SU-DHL-6 (cell line): Measurements from ENCODE around the gene SUMF1.
"Not testable (repeated sequence)": the region's sequence is repeated elsewhere in the genome, so short reads cannot be mapped to it uniquely, and the experiment has no call there.

Source experiments
- H2AFZ ChIP-seq: fragments of 200-600 bp; sonication (generic); 2 replicates; pipeline ENCODE4 v1.6.1; 2014; ENCODE audit warnings: low read depth, mild to moderate bottlenecking, moderate library complexity, mixed read lengths, antibody characterized with exemption, low read length; ENCODE audit not compliant: severe bottlenecking
- H3F3A ChIP-seq: fragments of 200-600 bp; shearing (Covaris generic); 2 replicates; pipeline ENCODE4 v1.6.0; 2016; ENCODE audit warnings: antibody characterized with exemption, mild to moderate bottlenecking; ENCODE audit not compliant: insufficient read depth
- H3K27ac ChIP-seq: fragments of 200-600 bp; sonication (generic); 2 replicates; pipeline ENCODE4 v1.5.1; 2016; ENCODE audit warnings: low read depth, mild to moderate bottlenecking, low read length, moderate library complexity, mixed read lengths
- H3K27me3 ChIP-seq: fragments of 200-600 bp; sonication (generic), shearing (Covaris generic); 2 replicates; pipeline ENCODE4 v1.6.0; 2014; ENCODE audit warnings: mild to moderate bottlenecking, low read length
- H3K36me3 ChIP-seq: fragments of 200-600 bp; sonication (generic); 2 replicates; pipeline ENCODE4 v1.6.1; 2014; ENCODE audit warnings: mild to moderate bottlenecking, low read length, mixed read lengths
- H3K4me2 ChIP-seq: fragments of 300-600, 200-600 bp; shearing (Covaris generic), sonication (generic); 2 replicates; pipeline ENCODE4 v1.6.0; 2014; ENCODE audit warnings: low read length, low read depth, mild to moderate bottlenecking; ENCODE audit not compliant: poor library complexity, severe bottlenecking
- H3K4me3 ChIP-seq: fragments of 200-600 bp; sonication (generic); 2 replicates; pipeline ENCODE4 v1.5.1; 2014; ENCODE audit warnings: antibody characterized with exemption, low read length, mild to moderate bottlenecking, mixed read lengths; ENCODE audit not compliant: insufficient read depth, poor library complexity, severe bottlenecking
- H3K79me2 ChIP-seq: fragments of 200-600 bp; sonication (generic); 2 replicates; pipeline ENCODE4 v1.6.1; 2014; ENCODE audit warnings: mild to moderate bottlenecking, low read length, moderate library complexity; ENCODE audit not compliant: insufficient read depth
- H3K9ac ChIP-seq: fragments of 200-600 bp; sonication (generic); 2 replicates; pipeline ENCODE4 v1.7.0; 2014; ENCODE audit warnings: mild to moderate bottlenecking, low read length
- H3K9me2 ChIP-seq: fragments of 200-600 bp; sonication (generic); replicated peaks from 2 replicates; pipeline ENCODE4 v1.6.1; 2014; ENCODE audit warnings: low read length; ENCODE audit not compliant: insufficient read depth
- H3K9me3 ChIP-seq: fragments of 200-600 bp; sonication (generic); 2 replicates; pipeline ENCODE4 v1.6.1; 2014; ENCODE audit warnings: low read length, mixed read lengths; ENCODE audit not compliant: insufficient read depth
- H4K20me1 ChIP-seq: fragments of 200-600 bp; sonication (generic); 2 replicates; pipeline ENCODE4 v1.6.1; 2014; ENCODE audit warnings: low read depth, mild to moderate bottlenecking, antibody characterized with exemption, low read length, moderate library complexity, mixed read lengths
- EZH2phosphoT487 ChIP-seq: fragments of 200-600 bp; sonication (generic), shearing (Covaris generic); conservative IDR thresholded peaks from 2 replicates; pipeline ENCODE4 v1.6.1; 2018; ENCODE audit warnings: mild to moderate bottlenecking, antibody characterized with exemption, low read length, moderate library complexity, mixed read lengths
- TF ChIP-seq, protein P1 (sequence below): fragments of 200-600 bp; sonication (generic); IDR thresholded peaks from one replicate; pipeline ENCODE4 v1.5.1; 2017; ENCODE audit warnings: antibody characterized with exemption, mild to moderate bottlenecking, low read length, moderate library complexity; ENCODE audit not compliant: insufficient read depth, poor library complexity, severe bottlenecking

The SUMF1 gene

GRCh38 chr3:4332574-4332973 is 134.5 kb downstream of the SUMF1 start:
- Histone ChIP-seq H3K9ac (no peak overlapping the region), H3K27me3 (no peaks in the 10 kb centered on the region), H3K79me2 (no peaks in the 10 kb centered on the region), H3K36me3 (no peaks in the 10 kb centered on the region), H2AFZ (no peak overlapping the region), H3K9me3 (peaks cover 16% of the 10 kb centered on the region; the same call in 1 of the 2 replicates), H3K4me3 (no peak overlapping the region), H4K20me1 (no peaks in the 10 kb centered on the region), H3K9me2 (no peaks in the 10 kb centered on the region), H3F3A (no peaks in the 10 kb centered on the region), H3K4me2 (no peak overlapping the region), H3K27ac (no peak overlapping the region)
- TF ChIP-seq, protein P1, sequence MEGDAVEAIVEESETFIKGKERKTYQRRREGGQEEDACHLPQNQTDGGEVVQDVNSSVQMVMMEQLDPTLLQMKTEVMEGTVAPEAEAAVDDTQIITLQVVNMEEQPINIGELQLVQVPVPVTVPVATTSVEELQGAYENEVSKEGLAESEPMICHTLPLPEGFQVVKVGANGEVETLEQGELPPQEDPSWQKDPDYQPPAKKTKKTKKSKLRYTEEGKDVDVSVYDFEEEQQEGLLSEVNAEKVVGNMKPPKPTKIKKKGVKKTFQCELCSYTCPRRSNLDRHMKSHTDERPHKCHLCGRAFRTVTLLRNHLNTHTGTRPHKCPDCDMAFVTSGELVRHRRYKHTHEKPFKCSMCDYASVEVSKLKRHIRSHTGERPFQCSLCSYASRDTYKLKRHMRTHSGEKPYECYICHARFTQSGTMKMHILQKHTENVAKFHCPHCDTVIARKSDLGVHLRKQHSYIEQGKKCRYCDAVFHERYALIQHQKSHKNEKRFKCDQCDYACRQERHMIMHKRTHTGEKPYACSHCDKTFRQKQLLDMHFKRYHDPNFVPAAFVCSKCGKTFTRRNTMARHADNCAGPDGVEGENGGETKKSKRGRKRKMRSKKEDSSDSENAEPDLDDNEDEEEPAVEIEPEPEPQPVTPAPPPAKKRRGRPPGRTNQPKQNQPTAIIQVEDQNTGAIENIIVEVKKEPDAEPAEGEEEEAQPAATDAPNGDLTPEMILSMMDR = no peak
- no peak for TF ChIP-seq EZH2phosphoT487

GRCh38 chr3:4332111-4332510 is 135.0 kb downstream of the SUMF1 start:
- H3K9ac ChIP-seq = no peak overlapping the region
- no peak overlapping the region for H3K4me2 ChIP-seq
- H3F3A ChIP-seq = no peaks in the 10 kb centered on the region
- 0 out of 2 replicates have a peak, but pooled peaks cover 2% of the 10 kb centered on the region for H3K36me3 ChIP-seq
- no peak overlapping the region for H3K27ac ChIP-seq
- H3K27me3 ChIP-seq = no peaks in the 10 kb centered on the region
- no peaks in the 10 kb centered on the region for H4K20me1 ChIP-seq
- H3K79me2 ChIP-seq = no peaks in the 10 kb centered on the region
- TF ChIP-seq, protein P1 = no peak
- no peak for TF ChIP-seq EZH2phosphoT487
- no peak overlapping the region for H2AFZ ChIP-seq
- no peak overlapping the region for H3K4me3 ChIP-seq
- no peaks in the 10 kb centered on the region for H3K9me2 ChIP-seq
- peaks cover 18% of the 10 kb centered on the region; the same call in 1 of the 2 replicates for H3K9me3 ChIP-seq

DNA sequence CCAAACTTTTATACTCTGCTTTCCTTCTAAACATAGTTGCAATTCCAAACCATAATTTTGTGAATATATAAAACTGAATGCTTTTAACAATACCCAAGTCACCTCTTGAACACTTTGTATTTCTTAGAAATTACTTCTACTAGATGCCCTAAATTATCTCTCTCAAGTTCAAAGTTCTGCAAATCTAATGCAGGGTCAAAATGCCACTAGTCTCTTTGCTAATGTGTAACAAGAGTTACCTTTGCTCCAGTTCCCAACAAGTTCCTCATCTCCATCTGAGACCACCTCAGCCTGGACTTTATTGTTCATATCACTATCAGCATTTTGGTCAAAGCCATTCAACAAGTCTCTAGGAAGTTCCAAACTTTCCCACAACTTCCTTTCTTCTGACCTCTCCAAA is 137.3 kb downstream of the SUMF1 start:
- not testable (repeated sequence) for H3K27ac ChIP-seq, H3K36me3 ChIP-seq, H2AFZ ChIP-seq, H3K4me3 ChIP-seq, H3K79me2 ChIP-seq, H3F3A ChIP-seq, H3K9me2 ChIP-seq, H3K27me3 ChIP-seq, H4K20me1 ChIP-seq, H3K9ac ChIP-seq, H3K4me2 ChIP-seq
- peaks cover 24% of the 10 kb centered on the region; the same call in 1 of the 2 replicates for H3K9me3 ChIP-seq

GRCh38 chr3:4326868-4327267 is 140.2 kb downstream of the SUMF1 start:
- H3K27me3 ChIP-seq = no peaks in the 10 kb centered on the region
- H3K9ac ChIP-seq = no peak overlapping the region
- H3K36me3 ChIP-seq = 0 out of 2 replicates have a peak, but pooled peaks cover 4% of the 10 kb centered on the region
- H3K4me2 ChIP-seq = no peak overlapping the region
- peaks cover 24% of the 10 kb centered on the region; the same call in 1 of the 2 replicates for H3K9me3 ChIP-seq
- H3K4me3 ChIP-seq = no peak overlapping the region
- no peak overlapping the region for H2AFZ ChIP-seq
- TF ChIP-seq, protein P1 = no peak
- TF ChIP-seq EZH2phosphoT487 = no peak
- H3K27ac ChIP-seq = no peak overlapping the region
- no peaks in the 10 kb centered on the region for H3F3A ChIP-seq
- H4K20me1 ChIP-seq = no peaks in the 10 kb centered on the region
- no peaks in the 10 kb centered on the region for H3K9me2 ChIP-seq
- H3K79me2 ChIP-seq = no peaks in the 10 kb centered on the region
